OCI-LY7 (cell line): ENCODE data around the gene VWA8. TPM values are rescaled to one million over a fixed set of nuclear protein-coding genes. Genes with fewer than 3 reads are reported as not detected.
"Not testable (repeated sequence)": the region's sequence is repeated elsewhere in the genome, so short reads cannot be mapped to it uniquely, and the experiment has no call there.

Experiments
- BruUV-seq: library from RNA; stranded (reverse); fragments of 400-500 nt; replicated peaks from 2 replicates; lab custom pipeline; 2021; lab: Mats Ljungman, UMichigan
- CTCF ChIA-PET: fragments of 300-600 bp; sonication (Branson Sonifier 250); formaldehyde crosslinking; loops from one replicate; lab custom pipeline; 2022; ENCODE audit warnings: antibody characterized with exemption; ENCODE audit not compliant: unreplicated experiment; lab: Charles Lee
- POLR2A ChIA-PET: fragments of 300-600 bp; sonication (Branson Sonifier 250); formaldehyde crosslinking; loops from one replicate; lab custom pipeline; 2022; ENCODE audit warnings: antibody characterized with exemption; lab: Charles Lee
- DNase-seq: peaks from one replicate; pipeline ENCODE4 v3.0.0-alpha.2; 2015; ENCODE audit warnings: low spot score
- H2AFZ ChIP-seq: fragments of 200-600 bp; sonication (generic), shearing (Covaris generic); 2 replicates; pipeline ENCODE4 v1.6.1; 2014; ENCODE audit warnings: mild to moderate bottlenecking, antibody characterized with exemption, low read length, moderate library complexity
- H3K27ac ChIP-seq: fragments of 200-600 bp; sonication (generic); 2 replicates; pipeline ENCODE4 v1.5.1; 2014; ENCODE audit warnings: mixed run types, low read depth, mild to moderate bottlenecking, moderate library complexity, low read length, inconsistent platforms; ENCODE audit not compliant: poor library complexity, severe bottlenecking
- H3K36me3 ChIP-seq: fragments of 200-600 bp; sonication (generic); 2 replicates; pipeline ENCODE4 v1.6.1; 2014; ENCODE audit warnings: mild to moderate bottlenecking, antibody characterized with exemption, low read length, moderate library complexity, mixed read lengths; ENCODE audit not compliant: insufficient read depth
- H3K4me1 ChIP-seq: fragments of 200-600 bp; sonication (generic); 2 replicates; pipeline ENCODE4 v1.5.1; 2014; ENCODE audit warnings: mild to moderate bottlenecking, low read length; ENCODE audit not compliant: insufficient read depth, poor library complexity, severe bottlenecking
- H3K4me2 ChIP-seq: fragments of 200-600 bp; sonication (generic); 2 replicates; pipeline ENCODE4 v1.6.1; 2014; ENCODE audit warnings: mild to moderate bottlenecking, low read length
- H3K4me3 ChIP-seq: fragments of 200-600 bp; sonication (generic); 2 replicates; pipeline ENCODE4 v1.5.1; 2014; ENCODE audit warnings: mild to moderate bottlenecking, low read depth, low read length; ENCODE audit not compliant: poor library complexity, severe bottlenecking
- H3K79me2 ChIP-seq: fragments of 200-600 bp; sonication (generic); 2 replicates; pipeline ENCODE4 v1.6.1; 2016; ENCODE audit warnings: low read depth, mild to moderate bottlenecking, low read length, moderate library complexity, mixed read lengths; ENCODE audit not compliant: insufficient read depth
- H3K9me2 ChIP-seq: fragments of 200-600 bp; sonication (generic); 2 replicates; pipeline ENCODE4 v1.6.1; 2016; ENCODE audit warnings: mild to moderate bottlenecking, low read length, mixed read lengths; ENCODE audit not compliant: insufficient read depth
- H3K9me3 ChIP-seq: fragments of 200-600 bp; sonication (generic); 2 replicates; pipeline ENCODE4 v1.6.1; 2014; ENCODE audit warnings: mild to moderate bottlenecking, mixed run types, low read length, mixed read lengths
- H4K20me1 ChIP-seq: fragments of 200-600 bp; sonication (generic); 2 replicates; pipeline ENCODE4 v1.6.1; 2014; ENCODE audit warnings: mild to moderate bottlenecking, antibody characterized with exemption, low read length, moderate library complexity, mixed read lengths; ENCODE audit not compliant: insufficient read depth
- CTCF ChIP-seq: fragments of 200-600 bp; sonication (generic); conservative IDR thresholded peaks from 2 replicates; pipeline ENCODE4 v1.5.1; 2014; ENCODE audit warnings: mild to moderate bottlenecking, antibody characterized with exemption, low read length, moderate library complexity, mixed read lengths
- EZH2phosphoT487 ChIP-seq: fragments of 200-600 bp; sonication (generic); IDR thresholded peaks from 2 replicates; pipeline ENCODE4 v1.6.1; 2018; ENCODE audit warnings: low read depth, borderline replicate concordance, mild to moderate bottlenecking, mixed run types, antibody characterized with exemption, low read length, moderate library complexity, mixed read lengths
- intact Hi-C: fragments of 100-400 bp; cut with micrococcal nuclease; formaldehyde crosslinking; loops from one replicate; pipeline ENCODE4 v1.10.0; 2022; ENCODE audit not compliant: unreplicated experiment
- total RNA-seq, 2 experiments: library from RNA; depleted of rRNA in 1 of 2; stranded (reverse); fragments of >200 nt in 1 of 2; shearing (Covaris generic) in 1 of 2; gene quantifications; 2 replicates each; pipeline ENCODE4 v1.2.3, GENCODE V29; 2014 to 2022

Gene VWA8
- total RNA-seq, 2 experiments from 2014 or later: 26.4 to 31.5 TPM

- Histone ChIP-seq H3K9me3 (no peaks in the 10 kb centered on the region), H3K4me2 (no peak overlapping the region), H3K36me3 (peaks cover 12% of the 10 kb centered on the region; the same call in 1 of the 2 replicates), H3K79me2 (peaks cover 91% of the 10 kb centered on the region; the same call in 1 of the 2 replicates), H3K9me2 (no peaks in the 10 kb centered on the region), H2AFZ (no peak overlapping the region), H4K20me1 (0 out of 2 replicates have a peak, but pooled peaks cover 8% of the 10 kb centered on the region), H3K4me1 (peaks cover 37% of the 10 kb centered on the region), H3K4me3 (no peak overlapping the region), H3K27ac (no peak overlapping the region)
- intact Hi-C loops: loop anchor here (10.0 kb wide), 1 partner anchor 319 kb away; the partner anchor contains the start of gene AKAP11
- no peak for DNase-seq
- POLR2A ChIA-PET: interaction anchor here (0.6 to 1.6 kb wide), 5 partner anchors 11 to 217 kb away, joined by 3 to 5 read pairs (median 4); no protein-coding TSS in a partner anchor
- no peak for TF ChIP-seq CTCF
- CTCF ChIA-PET: no interaction called here
- no TSS peak for BruUV-seq
Observed at GRCh38 chr13:41955605-41956004, 5.3 kb downstream of the VWA8 start.

- BruUV-seq: no TSS peak
- Histone ChIP-seq H3K4me3 (no peak overlapping the region), H3K4me1 (peaks cover 30% of the 10 kb centered on the region), H3K27ac (no peak overlapping the region), H3K9me2 (no peaks in the 10 kb centered on the region), H2AFZ (no peak overlapping the region), H3K36me3 (peaks cover 16% of the 10 kb centered on the region), H3K9me3 (no peaks in the 10 kb centered on the region), H4K20me1 (0 out of 2 replicates have a peak, but pooled peaks cover 8% of the 10 kb centered on the region), H3K79me2 (peaks cover 77% of the 10 kb centered on the region; the same call in 1 of the 2 replicates), H3K4me2 (no peak overlapping the region)
- ChIA-PET CTCF (no interaction called here), POLR2A (interaction anchor here (1.1 to 1.3 kb wide), 2 partner anchors 17 to 35 kb away, joined by 3 to 4 read pairs; no protein-coding TSS in a partner anchor)
- intact Hi-C loops: loop anchor here (10.0 kb wide), 1 partner anchor 321 kb away; the partner anchor contains the start of gene AKAP11
- no peak for TF ChIP-seq EZH2phosphoT487
- no peak for TF ChIP-seq CTCF
- DNase-seq: no peak
Observed at GRCh38 chr13:41954226-41954625, 6.7 kb downstream of the VWA8 start.

GRCh38 chr13:41952749-41953148 lies 8.2 kb downstream of the VWA8 start:
- no peak for DNase-seq
- TF ChIP-seq EZH2phosphoT487: no peak
- no peak for TF ChIP-seq CTCF
- H3K79me2 ChIP-seq: peaks cover 62% of the 10 kb centered on the region; the same call in 1 of the 2 replicates
- ChIA-PET POLR2A (interaction anchor here (0.6 to 1.3 kb wide), 4 partner anchors 8 to 56 kb away, joined by 3 to 5 read pairs (median 3); partner anchors contain the start of gene VWA8), CTCF (no interaction called here)
- BruUV-seq: no TSS peak
- H3K4me2 ChIP-seq: 0 out of 2 replicates have a peak overlapping the region, but pooled peaks have one; percentile 5
- H3K4me1 ChIP-seq: peaks cover 20% of the 10 kb centered on the region
- H3K9me2 ChIP-seq: no peaks in the 10 kb centered on the region
- peaks cover 30% of the 10 kb centered on the region for H3K36me3 ChIP-seq
- no peak overlapping the region for H2AFZ ChIP-seq
- intact Hi-C loops: loop anchor here (10.0 kb wide), 1 partner anchor 322 kb away; the partner anchor contains the start of gene AKAP11
- H3K27ac ChIP-seq: no peak overlapping the region
- no peak overlapping the region for H3K4me3 ChIP-seq
- 0 out of 2 replicates have a peak, but pooled peaks cover 8% of the 10 kb centered on the region for H4K20me1 ChIP-seq
- H3K9me3 ChIP-seq: no peaks in the 10 kb centered on the region

GRCh38 chr13:41949104-41949503 lies 11.8 kb downstream of the VWA8 start:
- peaks cover 53% of the 10 kb centered on the region for H3K36me3 ChIP-seq
- BruUV-seq, H3K4me3 ChIP-seq, H3K9me2 ChIP-seq, H3K4me2 ChIP-seq, CTCF ChIA-PET, intact Hi-C loops, H4K20me1 ChIP-seq, H3K27ac ChIP-seq, DNase-seq, H2AFZ ChIP-seq: not testable (repeated sequence)
- H3K79me2 ChIP-seq: peaks cover 44% of the 10 kb centered on the region; the same call in 1 of the 2 replicates
- POLR2A ChIA-PET: interaction anchor here (1.2 to 1.3 kb wide), 2 partner anchors 11 to 24 kb away, joined by 3 to 5 read pairs; no protein-coding TSS in a partner anchor
- peaks cover 12% of the 10 kb centered on the region for H3K4me1 ChIP-seq
- H3K9me3 ChIP-seq: peaks cover 20% of the 10 kb centered on the region
